CD4-positive, alpha-beta T cell treated with Interleukin-21 for 1 hour (primary cell): ENCODE data around the gene CPPED1.

Experiments used
- DNase-seq: peaks from one replicate; pipeline ENCODE4 v3.0.0-alpha.2; 2020

The CPPED1 gene

DNA sequence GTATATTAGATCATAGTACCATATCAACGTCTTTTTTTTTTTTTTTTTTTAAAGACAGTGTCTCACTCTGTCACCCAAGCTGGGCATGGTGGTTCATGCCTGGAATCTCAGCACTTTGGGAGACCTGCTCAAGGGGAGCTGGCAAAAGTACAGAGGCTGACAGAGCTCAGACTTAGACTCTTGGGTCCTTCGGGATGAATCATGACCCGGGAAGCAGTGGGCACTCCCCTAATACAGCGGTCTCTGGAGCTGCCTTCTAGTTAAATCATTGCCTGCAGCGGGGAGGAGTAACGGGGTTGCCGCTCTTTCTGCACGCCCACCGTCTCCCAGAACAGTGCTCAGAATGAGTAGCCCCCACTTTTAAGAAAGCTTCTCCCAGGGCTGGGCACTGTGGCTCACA lies 174.4 kb downstream of the CPPED1 start:
- DNase-seq, result no peak

DNA sequence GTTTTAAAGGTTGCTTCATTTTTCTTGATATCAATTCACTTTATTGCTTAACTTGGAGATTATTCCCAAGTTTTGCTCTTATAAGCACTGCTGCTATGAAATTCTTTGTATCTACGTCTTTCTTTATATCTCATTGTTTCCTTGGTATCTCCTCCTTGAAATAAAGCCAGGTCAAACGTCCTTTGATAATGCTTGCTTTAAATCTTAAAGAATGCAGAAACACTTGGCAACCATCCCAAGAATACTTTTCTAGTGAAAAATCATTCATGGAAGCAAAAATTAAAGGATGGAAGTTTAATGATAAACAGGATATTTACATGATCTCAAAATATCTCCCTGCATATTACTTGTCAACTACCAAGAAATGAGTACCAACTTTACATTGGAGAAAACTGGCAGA lies 175.2 kb downstream of the CPPED1 start:
- no peak for DNase-seq

DNA sequence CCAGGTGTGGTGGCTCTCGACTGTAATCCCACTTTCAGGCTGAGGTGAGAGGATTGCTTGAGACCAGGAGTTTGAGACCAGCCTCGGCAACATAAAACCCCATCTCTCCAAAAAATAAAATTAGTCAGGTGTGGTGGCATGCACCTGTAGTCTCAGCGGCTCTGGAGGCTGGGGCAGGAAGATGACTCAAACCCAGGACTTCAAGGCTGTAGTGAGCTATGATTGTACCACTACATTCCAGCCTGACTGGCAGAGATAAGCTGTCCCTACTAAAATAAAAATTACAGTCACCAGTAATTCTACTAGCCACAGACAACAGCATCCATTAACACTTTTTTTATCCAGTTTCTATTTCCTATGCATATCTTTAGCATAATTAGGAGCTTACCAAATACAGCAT lies 176.3 kb downstream of the CPPED1 start:
- DNase-seq, result no peak

DNA sequence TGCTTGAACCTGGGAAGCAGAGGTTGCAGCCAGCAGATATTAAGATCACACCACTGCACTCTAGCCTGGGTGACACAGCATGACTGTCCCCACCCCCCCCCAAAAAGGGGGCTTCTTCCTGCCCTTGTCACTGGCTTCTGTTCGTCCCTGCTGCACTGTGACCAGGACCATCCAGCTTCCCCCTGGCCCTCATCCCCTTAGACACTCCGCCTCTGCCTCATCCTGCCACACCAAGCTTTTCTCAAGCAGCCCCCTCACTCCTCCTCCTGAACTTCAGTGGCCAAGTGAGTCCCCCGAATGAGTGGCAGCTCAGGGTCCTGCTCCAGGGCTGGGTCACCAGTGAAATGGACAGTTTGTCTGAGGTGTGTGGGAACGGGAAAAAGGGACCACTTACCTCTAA lies 177.3 kb downstream of the CPPED1 start:
- DNase-seq, result no peak

DNA sequence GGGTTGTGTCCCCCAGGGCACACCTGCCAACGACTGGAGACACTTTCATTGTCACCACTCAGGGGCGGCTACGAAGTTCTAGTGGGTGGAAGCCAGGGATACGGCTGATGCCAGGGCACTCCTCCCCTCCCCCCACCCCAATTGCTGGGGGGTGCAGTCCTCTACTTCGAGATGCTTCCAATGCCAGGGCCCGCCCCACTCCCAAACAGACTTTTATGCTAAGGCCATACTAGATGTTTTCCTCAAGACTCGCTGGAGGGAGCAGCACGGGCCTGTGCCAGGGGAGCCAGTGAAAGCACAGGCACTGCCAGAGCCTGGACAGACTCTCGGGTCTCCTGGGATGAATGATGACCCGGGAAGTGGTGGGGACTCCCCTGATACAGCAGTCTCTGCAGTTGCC lies 178.0 kb downstream of the CPPED1 start:
- no peak for DNase-seq

DNA sequence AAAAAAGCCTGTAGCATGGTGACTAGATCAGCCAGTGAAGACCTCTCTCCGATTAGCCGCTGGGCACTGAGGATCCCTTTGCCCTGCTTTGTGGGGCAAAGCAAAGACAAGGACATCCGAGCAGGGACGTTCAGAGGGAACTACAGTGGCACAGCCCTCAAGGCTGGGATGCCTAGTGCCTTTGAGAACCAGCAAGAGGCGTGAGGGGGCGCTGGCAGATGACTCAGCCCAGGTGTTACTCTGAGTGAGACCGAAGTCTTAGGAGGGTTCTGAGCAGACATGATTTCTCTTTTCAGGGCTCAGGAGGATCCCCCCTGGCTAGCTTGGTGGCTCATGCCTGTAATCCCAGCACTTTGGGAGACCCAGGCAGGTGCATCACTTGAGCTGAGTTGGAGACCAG lies 178.6 kb downstream of the CPPED1 start:
- DNase-seq, result no peak

DNA sequence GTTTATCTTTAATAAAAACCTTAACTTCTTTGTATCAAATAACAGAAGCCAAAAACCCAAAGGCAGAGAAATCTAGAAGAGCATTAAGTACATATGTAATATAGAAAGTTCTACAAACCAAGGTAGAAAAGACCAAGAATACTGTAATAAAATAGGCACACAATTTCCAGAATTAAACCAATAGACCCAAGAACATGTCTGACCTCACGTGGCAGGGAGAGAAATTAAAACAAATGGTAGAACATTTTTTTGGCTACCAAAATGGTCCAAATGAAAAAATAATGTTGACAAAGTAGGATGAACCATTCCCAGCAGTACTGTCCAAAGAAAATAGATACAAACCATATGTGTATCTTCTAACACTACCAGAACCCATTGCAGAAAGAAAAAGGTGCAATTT lies 183.5 kb downstream of the CPPED1 start:
- DNase-seq, result no peak

DNA sequence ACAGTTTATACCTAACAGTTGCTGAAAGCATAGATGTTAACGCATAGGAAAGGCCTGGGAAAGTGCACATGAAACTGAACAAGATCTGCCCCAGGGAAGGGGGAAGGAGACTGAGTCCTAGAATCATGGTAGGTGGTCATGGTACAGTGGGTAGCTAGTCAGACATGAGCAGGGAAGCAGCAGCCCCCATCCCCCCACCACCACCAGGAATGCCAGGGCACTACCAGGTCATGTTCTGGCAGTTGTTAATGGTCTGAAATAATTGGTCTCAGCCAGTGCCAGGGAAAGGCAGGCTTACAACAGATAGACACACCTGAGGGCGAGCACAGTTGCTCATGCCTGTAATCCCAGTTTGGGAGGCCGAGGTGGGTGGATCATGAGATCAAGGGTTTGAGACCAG lies 185.2 kb downstream of the CPPED1 start:
- DNase-seq, result no peak

DNA sequence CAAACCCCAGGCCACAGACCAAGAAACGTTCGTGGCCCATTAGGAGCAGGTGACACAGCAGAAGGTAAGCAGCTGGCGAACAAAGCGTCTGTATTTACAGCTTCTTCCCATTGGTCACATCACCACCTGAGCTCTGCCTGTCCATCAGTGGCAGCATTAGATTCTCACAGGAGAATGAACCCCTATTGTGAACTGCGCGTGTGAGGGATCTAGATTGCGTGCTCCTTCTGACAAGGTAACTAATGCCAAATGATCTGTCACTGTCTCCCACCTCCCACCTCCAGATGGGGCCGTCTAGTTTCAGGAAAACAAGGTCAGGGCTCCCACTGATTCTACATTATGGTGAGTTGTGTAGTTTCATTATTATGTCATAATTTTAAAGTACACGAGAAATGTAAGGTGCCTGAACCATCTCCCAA lies 186.3 kb downstream of the CPPED1 start:
- no peak for DNase-seq

DNA sequence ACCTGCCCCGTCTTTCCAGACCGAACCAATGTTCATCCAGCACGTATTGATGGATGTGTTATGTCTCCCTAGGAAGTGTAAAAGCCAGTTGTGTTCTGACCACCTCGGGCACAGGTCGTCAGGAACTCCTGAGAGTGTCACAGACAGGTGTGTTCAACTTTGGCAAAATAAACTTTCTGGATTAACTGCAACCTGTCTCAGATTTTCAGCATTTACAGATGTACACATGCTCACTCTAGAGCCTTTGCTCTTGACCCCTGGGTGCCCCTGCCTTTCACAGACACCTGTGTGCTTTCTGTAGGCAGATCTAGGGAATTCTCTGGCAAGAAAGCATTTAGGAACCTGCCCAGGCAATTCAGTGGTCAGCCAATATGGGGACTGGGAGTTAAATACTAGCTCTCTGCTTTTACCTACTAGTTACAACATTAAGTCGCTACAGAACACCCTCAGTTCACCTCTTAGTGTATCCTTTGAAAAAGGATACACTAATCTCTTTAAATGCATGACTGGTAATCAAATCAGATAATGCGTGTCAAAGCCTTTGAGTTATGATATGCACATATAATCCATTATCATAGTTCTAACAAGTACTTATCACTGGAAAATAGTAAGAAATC lies 188.9 kb downstream of the CPPED1 start:
- DNase-seq, result no peak

DNA sequence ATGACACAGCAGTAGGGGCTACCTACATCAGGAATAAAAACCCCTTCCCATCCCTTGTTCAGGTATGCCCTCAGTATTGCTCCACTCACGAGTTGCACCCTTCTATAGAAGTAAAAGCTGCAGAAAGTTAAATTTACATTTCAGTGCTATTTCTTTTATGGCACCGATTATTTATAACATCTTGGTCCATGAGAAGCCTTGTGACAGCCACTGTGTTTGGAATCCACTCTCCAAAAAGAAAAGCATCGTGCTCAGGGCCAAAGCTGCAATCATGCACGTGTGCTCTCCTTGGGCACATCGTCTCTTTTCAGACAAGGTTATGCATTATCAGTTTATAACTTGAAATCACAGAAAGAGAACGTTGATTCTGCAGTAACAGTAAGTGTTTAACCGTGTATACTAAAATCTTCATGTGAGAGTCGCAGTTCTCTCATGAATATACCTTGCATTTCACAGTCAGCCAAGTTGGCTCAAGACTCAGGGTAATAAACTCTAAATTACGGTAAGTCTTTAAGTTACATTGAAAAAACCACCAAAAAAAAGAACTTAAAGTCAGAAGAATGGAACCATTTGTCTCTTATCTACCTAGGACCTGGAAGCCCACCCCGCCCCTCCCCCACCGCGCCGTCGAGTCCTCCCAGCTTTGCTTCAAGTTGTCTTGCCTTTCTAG lies 189.6 kb downstream of the CPPED1 start:
- DNase-seq, result no peak

DNA sequence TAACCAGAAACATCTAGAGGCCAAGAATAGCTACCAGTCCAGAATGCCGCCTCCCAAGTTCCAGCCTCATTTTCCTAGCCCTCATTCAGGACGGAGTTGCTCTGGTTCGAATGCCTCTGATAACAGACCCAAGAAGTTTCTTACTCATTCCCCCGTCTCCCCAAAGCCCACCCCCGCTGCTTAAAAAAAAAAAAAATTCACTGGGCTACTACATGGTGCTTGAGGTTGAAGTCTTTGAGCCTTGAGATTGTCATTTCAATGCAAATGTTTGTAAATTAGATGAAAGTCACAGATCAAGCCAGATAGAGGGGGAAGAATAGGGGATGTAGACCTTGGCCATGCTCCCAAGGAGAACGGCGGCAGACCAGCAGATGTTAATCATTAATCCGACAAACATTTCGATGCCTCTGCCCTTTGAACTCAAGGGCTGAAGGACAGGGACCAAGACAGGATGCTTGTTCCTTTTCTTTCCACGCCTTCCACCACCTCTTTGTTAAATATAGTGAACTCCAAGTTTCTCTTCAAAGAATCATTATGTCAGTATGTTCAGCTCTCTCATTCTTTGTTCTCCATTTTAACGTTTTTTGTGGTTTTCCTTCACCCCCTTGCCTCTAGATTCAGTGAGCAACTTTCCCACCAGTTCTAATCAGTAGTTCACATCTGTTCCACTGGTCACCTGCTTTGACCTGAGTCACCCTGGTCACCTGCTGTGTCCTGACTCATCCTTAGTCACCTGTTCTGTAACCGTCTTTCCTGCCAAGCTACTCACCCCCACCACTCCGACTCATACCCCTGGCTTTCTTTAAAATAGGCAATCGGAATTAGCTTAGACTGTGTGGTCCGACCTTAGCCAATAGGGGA lies 190.3 kb downstream of the CPPED1 start:
- DNase-seq, result no peak

DNA sequence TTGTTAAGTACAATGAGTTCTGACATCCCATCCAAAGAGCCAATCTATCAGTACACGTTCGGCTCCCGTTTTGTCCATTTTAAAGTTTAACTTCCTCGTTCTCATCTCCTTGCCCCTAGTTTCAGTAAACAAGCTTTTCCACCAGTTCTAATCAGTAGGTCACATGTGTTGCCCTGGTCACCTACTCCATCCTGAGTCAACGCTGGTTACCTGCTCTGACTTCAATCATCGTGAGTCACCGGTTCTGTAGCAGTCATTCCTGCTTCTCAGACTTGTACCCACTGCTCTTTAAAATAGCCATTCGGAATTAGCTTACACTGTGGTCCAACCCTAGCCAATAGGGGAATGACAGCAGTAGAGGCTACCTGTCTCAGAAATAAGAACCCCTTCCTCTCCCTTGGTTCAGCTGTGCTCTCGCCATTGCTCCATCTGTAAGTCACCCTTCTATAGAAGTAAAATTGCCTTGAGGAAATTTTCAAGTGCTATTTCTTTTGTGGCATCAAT lies 191.0 kb downstream of the CPPED1 start:
- DNase-seq, result no peak

DNA sequence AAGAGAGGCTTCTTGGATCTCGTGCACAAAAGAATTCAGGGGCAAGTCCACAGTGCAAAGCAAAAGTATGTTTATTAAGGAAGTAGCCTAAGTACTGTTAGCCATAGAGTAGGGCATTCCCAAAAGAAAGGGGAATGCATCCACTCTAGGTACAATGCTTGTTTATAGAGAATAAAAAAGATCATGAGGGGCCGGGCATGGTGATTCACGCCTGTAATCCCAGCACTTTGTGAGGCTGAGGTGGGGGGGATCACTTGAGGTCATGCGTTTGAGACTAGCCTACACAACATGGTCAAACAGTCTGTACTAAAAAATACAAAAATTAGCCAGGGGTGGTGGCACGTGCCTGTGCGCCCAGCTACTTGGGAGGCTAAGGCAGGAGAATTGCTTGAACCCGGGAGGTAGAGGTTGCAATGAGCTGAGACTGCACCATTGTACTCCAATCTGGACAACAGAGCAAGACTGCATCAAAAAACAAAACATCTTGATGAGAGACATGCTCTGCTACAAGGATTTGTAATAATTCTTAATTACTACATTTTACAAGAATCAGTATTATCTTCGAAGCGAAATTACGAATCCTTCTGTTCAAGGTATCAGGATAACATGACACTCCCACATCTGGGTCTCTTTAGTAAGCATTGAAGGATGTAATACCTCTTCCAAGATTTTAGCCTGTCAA lies 191.6 kb downstream of the CPPED1 start:
- no peak for DNase-seq

DNA sequence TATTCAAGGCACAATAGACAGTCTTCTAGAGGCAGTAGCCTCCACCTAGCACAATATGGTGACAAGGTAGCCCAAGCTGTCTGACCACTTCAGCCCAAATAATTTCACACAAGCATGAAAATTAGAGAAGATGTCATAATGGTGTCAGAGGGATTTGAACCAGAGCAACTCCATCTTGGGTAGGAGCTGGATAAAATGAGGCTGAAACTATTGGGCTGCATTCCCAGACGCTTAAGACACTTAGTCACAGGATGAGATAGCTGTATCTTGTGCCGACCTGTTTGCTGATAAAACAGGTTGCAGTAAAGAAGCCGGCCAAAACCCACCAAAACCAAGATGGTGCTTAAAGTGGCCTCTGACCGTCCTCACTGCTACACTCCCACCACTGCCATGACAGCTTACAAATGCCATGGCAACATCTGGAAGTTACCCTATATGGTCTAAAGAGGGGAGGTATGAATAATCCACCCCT lies 192.6 kb downstream of the CPPED1 start:
- DNase-seq, result no peak

DNA sequence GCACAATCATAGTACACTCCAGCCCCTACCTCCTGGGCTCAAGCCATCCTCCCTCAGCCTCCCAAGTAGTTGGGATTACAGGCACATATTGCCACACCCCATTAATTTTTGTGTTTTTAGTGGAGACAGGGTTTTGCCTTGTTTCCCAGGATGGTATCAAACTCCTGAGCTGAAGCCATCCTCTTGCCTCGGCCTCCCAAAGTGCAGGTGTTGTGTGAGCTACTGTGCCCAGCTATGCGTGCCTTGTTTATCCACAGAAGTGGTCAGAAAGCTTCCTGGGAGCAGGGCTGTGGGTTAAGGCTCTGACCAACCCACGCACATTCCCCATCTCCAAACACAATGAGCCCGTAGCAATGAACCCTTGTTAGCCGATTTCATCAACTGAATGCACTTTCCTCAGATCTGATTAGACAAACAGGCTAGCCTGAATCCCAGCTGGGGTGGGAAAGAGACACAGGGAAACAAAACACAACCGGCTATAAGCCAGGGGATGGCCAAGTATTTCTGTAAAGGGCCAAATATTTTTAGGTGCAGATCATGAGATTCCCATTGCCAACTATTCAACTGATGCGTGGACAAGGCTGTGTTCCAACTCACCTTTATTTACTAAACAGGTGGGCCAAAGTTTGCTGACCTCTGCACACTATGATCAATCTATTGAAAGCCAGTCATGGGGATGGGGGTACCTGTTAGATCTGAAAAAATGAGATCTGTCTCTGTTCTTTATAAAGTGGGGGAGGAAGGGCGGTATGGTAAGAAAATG lies 193.6 kb downstream of the CPPED1 start:
- no peak for DNase-seq
